SK-N-MC (cell line): ENCODE data around the gene C22orf39.

ENCODE experiments used
- DNase-seq: peaks from one replicate; pipeline ENCODE4 v3.0.0-alpha.2; 2011; ENCODE audit warnings: low read depth, low spot score
- H3K27ac ChIP-seq: fragments of 200-600 bp; sonication (generic); 2 replicates; pipeline ENCODE4 v1.5.1; 2016; ENCODE audit warnings: mixed run types
- H3K36me3 ChIP-seq: fragments of 200-600 bp; sonication (generic); 2 replicates; pipeline ENCODE4 v1.6.1; 2017; ENCODE audit warnings: antibody characterized with exemption, low read length, mixed read lengths; ENCODE audit not compliant: insufficient read depth
- H3K4me3 ChIP-seq: fragments of 200-600 bp; sonication (generic); 2 replicates; pipeline ENCODE4 v1.5.1; 2016
- H3K9ac ChIP-seq: fragments of 200-600 bp; sonication (generic); 2 replicates; pipeline ENCODE4 v1.8.0; 2017; ENCODE audit warnings: mixed run types, mixed read lengths; ENCODE audit not compliant: insufficient read length
- H3K9me3 ChIP-seq: fragments of 200-600 bp; sonication (generic); 2 replicates; pipeline ENCODE4 v1.6.1; 2017; ENCODE audit warnings: low read depth, mild to moderate bottlenecking, antibody characterized with exemption, low read length, moderate library complexity, mixed read lengths
- EZH2 ChIP-seq: fragments of 200-600 bp; sonication (generic); IDR thresholded peaks from one replicate; pipeline ENCODE4 v1.6.1; 2017; ENCODE audit warnings: antibody characterized with exemption
- FOXP2 ChIP-seq: optimal IDR thresholded peaks from 2 replicates; pipeline ENCODE3; 2011; ENCODE audit warnings: mild to moderate bottlenecking, moderate library complexity; ENCODE audit not compliant: insufficient read depth; ENCODE audit errors: extremely low read length, control extremely low read depth
- POLR2AphosphoS5 ChIP-seq: IDR thresholded peaks from 2 replicates; pipeline ENCODE4 v1.6.1; 2012; ENCODE audit warnings: mild to moderate bottlenecking, low read depth, low read length, borderline replicate concordance

The C22orf39 gene

DNA sequence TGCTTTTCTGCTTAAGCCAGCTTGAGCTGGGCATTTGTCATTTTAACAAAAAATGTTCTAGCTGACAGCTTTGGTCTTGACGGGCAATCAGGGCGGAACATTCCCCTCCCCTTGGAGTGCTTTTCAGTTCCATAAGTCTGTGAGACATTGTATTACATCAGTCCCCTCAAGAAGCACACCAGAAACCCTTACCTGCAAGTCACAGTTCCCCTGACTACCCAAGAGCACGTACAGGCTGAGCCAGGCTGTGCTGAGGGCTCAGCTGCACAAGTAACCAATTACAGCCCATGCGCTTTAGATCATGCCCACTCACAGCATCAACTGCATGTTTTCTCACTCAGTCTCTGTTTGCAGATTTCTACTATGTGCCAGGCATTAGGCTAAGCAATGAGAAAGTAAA, 35.0 kb downstream of the C22orf39 start:
- no peaks in the 10 kb centered on the region for H3K9me3 ChIP-seq
- no peak for TF ChIP-seq EZH2
- TF ChIP-seq POLR2AphosphoS5, result no peak
- no peak for TF ChIP-seq FOXP2
- H3K4me3 ChIP-seq, result no peak overlapping the region
- peaks cover 21% of the 10 kb centered on the region; the same call in 1 of the 2 replicates for H3K36me3 ChIP-seq
- no peak overlapping the region for H3K9ac ChIP-seq
- DNase-seq, result no peak
- no peak overlapping the region for H3K27ac ChIP-seq

DNA sequence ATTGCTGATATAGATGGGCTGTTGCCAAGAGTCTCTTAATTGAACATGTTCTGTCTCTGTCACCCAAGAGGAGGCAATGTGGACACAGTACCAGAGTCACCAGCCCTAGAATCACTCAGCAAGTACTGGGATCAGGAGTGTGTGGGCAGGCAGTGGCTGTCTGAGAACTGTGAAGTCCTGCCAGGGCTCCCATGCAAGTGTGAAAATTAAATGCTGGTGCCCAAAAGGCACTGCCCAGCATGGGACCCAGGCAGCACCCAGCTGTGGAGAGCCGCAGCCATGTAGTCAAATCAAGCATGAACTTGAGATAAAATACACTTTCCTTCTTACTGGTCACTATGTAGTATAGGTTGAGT, 35.8 kb downstream of the C22orf39 start:
- Histone ChIP-seq H3K36me3 (peaks cover 25% of the 10 kb centered on the region; the same call in 1 of the 2 replicates), H3K9ac (no peak overlapping the region), H3K4me3 (no peak overlapping the region), H3K27ac (no peak overlapping the region), H3K9me3 (no peaks in the 10 kb centered on the region)
- TF ChIP-seq EZH2 (no peak), POLR2AphosphoS5 (no peak), FOXP2 (no peak)
- no peak for DNase-seq

DNA sequence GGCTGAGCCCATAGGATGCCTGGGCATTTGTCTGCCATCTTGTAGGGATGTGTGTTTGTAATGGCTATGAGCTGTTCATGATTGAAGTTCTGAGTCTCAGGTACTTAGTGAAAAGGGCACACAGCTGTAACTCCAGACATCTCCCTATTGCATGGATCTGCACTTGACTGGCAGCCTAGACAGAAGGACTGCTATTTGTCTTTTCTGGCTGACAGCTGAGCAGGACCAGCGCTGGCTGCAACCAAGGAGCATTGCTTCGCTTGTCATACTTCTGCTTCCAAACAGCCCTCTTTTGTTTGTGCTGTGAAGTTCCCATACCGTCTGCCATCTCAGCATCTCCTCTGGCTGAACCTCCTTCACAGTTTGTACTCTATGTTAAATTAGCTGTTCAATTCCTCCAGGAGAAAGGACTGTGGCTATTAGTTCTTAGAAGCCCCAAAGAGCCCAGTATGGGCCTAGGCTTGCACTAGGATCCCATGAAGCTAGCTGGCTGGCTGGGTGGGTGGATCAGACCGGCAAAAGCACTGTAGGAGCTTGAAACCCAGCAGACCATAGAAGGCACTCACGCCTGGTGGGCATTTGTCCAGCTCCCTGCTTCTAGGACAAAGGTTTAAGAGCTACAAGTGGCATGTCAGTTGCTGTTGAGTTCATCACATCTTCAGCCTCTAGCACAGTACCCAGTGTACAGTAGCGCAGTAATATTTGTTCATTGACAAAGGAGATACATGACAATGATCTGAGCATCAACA, 36.4 kb downstream of the C22orf39 start:
- no peak for DNase-seq
- H3K4me3 ChIP-seq, result no peak overlapping the region
- H3K9ac ChIP-seq, result no peak overlapping the region
- H3K36me3 ChIP-seq, result peaks cover 26% of the 10 kb centered on the region; the same call in 1 of the 2 replicates
- no peaks in the 10 kb centered on the region for H3K9me3 ChIP-seq
- H3K27ac ChIP-seq, result no peak overlapping the region
- no peak for TF ChIP-seq EZH2

DNA sequence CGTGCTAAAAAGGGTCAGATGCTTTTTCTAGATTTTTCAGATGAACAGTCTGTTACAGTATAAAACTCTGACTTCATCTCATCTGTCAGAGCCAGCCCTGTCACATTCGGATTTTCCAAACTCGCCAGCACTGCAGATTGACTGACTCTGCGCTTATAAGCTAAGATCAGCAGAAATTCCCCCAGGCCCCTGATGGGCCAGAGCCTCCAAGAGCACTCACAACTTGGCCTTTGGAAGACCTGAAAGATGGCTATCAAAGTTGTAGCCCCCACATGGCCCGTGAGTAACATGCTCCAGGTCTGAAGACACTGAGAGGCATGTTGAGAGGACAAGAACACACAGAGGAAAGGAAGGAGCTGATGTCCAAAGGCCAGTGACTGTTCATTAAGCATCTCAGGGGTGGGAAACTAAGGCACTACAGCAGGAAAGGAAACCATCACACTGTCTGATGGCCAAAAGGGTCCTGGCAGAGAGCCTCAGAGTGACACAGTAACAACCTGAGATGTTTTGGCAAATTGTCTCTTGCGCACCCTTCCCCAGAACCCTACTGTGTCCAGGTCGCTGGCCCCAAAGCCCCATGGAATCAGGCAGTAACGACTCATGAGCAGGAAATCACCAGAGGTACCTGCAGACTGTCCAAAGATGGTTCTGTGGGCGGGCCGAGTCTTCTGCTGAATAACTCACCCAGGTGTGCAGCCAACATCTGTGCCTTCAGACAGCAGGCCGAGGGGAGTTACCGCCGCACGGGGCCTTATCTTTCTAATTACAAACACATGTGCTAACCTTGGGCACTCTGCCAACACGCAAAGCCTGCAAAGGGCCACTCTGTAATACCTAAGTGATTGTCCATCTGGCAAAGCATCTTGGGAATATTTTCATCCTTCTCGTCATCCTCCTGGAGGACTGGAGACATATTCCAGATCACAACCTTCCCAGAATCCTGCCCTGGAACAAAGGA, 39.6 kb downstream of the C22orf39 start:
- Histone ChIP-seq H3K9ac (no peak overlapping the region), H3K9me3 (no peaks in the 10 kb centered on the region), H3K4me3 (no peak overlapping the region), H3K27ac (no peak overlapping the region), H3K36me3 (peaks cover 36% of the 10 kb centered on the region; the same call in 1 of the 2 replicates)
- TF ChIP-seq FOXP2 (no peak), EZH2 (no peak)
- DNase-seq, result no peak

DNA sequence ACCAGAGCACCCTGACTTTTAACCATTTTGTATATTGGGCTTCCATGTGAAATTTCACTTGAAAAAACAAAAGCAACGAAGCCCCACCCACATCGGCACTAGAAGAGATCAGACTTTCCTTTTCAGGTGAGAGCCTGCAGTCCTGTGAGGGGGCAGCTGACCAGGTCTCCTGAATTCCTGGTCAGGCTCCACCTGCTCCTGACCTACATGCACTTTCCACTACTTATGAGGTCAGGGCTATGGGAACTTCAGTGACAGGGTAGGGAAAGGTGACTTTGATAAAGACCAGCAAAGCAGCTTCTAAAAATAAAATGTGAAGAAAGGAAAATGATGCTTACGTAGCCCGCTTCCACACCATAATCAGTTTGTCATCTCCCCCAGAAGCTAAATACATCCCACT, 40.7 kb downstream of the C22orf39 start:
- Histone ChIP-seq H3K27ac (no peak overlapping the region), H3K4me3 (no peak overlapping the region), H3K9me3 (no peaks in the 10 kb centered on the region), H3K9ac (no peak overlapping the region), H3K36me3 (peaks cover 36% of the 10 kb centered on the region; the same call in 1 of the 2 replicates)
- no peak for DNase-seq
- TF ChIP-seq FOXP2 (no peak), POLR2AphosphoS5 (no peak), EZH2 (no peak)

DNA sequence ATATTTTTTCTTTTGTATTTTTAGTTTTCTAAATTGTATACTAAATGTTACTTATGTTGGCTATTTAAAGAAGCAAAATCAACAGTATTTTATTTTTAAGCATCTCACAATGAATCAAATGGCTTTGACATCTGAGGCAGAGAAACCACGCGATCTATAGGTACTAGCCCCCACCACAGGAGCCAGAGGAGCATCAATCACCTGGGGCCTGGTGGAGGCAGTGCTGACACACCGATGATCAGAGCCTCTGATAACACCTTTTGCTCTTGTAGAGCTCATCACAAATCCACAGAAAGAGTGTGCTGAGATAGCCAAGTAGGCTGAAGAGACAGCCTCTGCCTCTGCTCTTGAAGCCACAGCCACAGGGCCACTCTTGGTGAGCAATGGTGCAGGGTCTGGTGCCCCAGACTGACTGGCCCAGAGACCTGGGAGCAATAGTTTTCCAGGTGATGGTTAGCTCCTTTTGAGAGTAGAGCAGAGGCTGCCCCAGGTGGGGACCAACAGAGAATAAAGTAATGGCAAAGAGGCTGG, 41.2 kb downstream of the C22orf39 start:
- H3K36me3 ChIP-seq, result peaks cover 36% of the 10 kb centered on the region; the same call in 1 of the 2 replicates
- no peaks in the 10 kb centered on the region for H3K9me3 ChIP-seq
- no peak overlapping the region for H3K4me3 ChIP-seq
- no peak overlapping the region for H3K27ac ChIP-seq
- TF ChIP-seq EZH2 (no peak), FOXP2 (no peak), POLR2AphosphoS5 (no peak)
- DNase-seq, result no peak
- no peak overlapping the region for H3K9ac ChIP-seq

DNA sequence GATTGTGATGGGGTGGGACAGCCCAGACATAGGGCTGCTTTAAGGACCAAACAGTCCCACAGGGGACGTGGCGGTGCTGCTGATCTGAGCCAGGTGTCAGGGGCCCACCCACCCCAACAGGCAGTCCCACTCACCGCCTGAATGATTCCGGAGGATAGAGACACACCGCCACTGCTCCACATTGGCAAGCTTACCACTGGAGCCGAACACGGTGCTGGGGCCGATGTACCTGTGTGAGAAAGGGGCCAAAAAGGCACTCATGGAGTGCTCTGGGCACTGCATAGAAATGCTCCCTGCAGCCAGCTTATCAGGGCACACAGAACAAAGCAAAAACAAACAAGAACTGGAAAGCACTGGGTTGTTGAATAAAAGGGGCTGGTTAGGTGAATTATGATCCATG, 41.9 kb downstream of the C22orf39 start:
- DNase-seq, result no peak
- Histone ChIP-seq H3K9me3 (no peaks in the 10 kb centered on the region), H3K36me3 (peaks cover 36% of the 10 kb centered on the region; the same call in 1 of the 2 replicates), H3K27ac (no peak overlapping the region), H3K4me3 (no peak overlapping the region), H3K9ac (no peak overlapping the region)
- no peak for TF ChIP-seq POLR2AphosphoS5
- TF ChIP-seq EZH2, result no peak
- TF ChIP-seq FOXP2, result no peak

DNA sequence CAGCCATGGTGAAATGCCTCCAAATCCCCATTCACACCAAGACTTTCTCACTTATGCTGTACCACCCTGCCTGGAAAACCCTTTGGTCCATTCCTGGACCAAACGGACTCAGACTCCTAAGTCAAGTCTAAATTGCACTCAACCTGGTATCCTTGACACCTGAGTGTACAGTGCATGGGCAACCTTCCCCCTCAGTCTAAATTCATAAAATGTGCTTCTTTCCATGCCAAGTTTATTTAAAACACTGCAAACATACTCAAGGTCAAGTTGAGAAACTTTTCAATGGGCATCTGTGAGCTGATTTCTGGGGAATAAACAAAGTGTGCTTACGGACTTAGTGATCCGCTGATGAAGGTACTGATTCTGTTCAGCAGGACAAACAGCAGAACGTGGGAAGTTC, 42.4 kb downstream of the C22orf39 start:
- no peak overlapping the region for H3K9ac ChIP-seq
- no peak overlapping the region for H3K4me3 ChIP-seq
- DNase-seq, result no peak
- no peak overlapping the region for H3K27ac ChIP-seq
- no peaks in the 10 kb centered on the region for H3K9me3 ChIP-seq
- H3K36me3 ChIP-seq, result peaks cover 36% of the 10 kb centered on the region; the same call in 1 of the 2 replicates
- TF ChIP-seq FOXP2 (no peak), EZH2 (no peak), POLR2AphosphoS5 (no peak)

DNA sequence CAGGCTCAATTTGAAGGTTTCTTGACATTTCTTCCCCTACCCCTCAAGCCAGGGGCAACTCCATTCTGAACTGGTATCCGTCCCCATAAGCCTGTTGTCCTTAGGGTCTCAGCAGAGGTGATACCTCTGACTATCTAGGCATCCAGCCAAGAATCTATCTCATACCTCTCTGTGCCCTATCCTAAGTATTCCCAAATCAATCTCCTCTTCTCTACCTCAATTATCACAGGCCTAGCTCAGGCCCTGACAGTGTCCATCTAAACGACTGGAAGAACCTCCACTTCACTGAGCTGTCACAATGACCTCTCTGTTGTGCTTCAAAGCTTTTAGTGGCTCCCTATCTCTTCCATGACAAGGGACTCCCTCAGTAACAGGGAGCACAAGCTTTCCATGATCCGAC, 42.8 kb downstream of the C22orf39 start:
- Histone ChIP-seq H3K36me3 (peaks cover 36% of the 10 kb centered on the region; the same call in 1 of the 2 replicates), H3K9me3 (no peaks in the 10 kb centered on the region), H3K4me3 (no peak overlapping the region), H3K9ac (no peak overlapping the region), H3K27ac (no peak overlapping the region)
- no peak for DNase-seq
- TF ChIP-seq POLR2AphosphoS5, result no peak
